Measurements from ENCODE around the gene UCN2. TPM values are rescaled to one million over a fixed set of nuclear protein-coding genes. Genes with fewer than 3 reads are reported as not detected.
"Not testable (repeated sequence)": the region's sequence is repeated elsewhere in the genome, so short reads cannot be mapped to it uniquely, and the experiment has no call there.

Gene UCN2
- total and polyA plus RNA-seq, 8 donors: 0.11 to 0.37 (median 0.20) TPM; not detected in 2

- no peak for ATAC-seq
- peak overlapping the region in 1 of 2 donors; percentile 79 for H3K27ac ChIP-seq
Observed at GRCh38 chr3:48532977-48533337, 30.6 kb downstream of the UCN2 start.

GRCh38 chr3:48532271-48532976 lies 31.2 kb downstream of the UCN2 start:
- Histone ChIP-seq H3K9me3 (no peaks in the 10 kb centered on the region), H3K27ac (peak overlapping the region in 1 of 2 donors; percentile 79), H3K27me3 (no peaks in the 10 kb centered on the region), H3K4me3 (no peak overlapping the region), H3K36me3 (peaks cover 0 to 44% of the 10 kb centered on the region in 2 donors), H3K4me1 (peaks cover 0 to 56% of the 10 kb centered on the region in 2 donors)
- TF ChIP-seq CTCF (IDR thresholded peaks at IDR 0.05): no peak
- DNase-seq: no peak
- peak; percentile 23 for ATAC-seq
- intact Hi-C loops (cut with DNase I): no loop called here

More at GRCh38 chr3:48532977-48533337, 30.6 kb downstream of the UCN2 start:
- no peak overlapping the region for H3K4me3 ChIP-seq
- no peak for DNase-seq
- no peaks in the 10 kb centered on the region for H3K27me3 ChIP-seq
- H3K9me3 ChIP-seq: no peaks in the 10 kb centered on the region
- no peak for TF ChIP-seq CTCF (IDR thresholded peaks at IDR 0.05)
- intact Hi-C loops (cut with DNase I): no loop called here
- H3K4me1 ChIP-seq: peaks cover 0 to 50% of the 10 kb centered on the region in 2 donors
- H3K36me3 ChIP-seq: peaks cover 0 to 48% of the 10 kb centered on the region in 2 donors

GRCh38 chr3:48530701-48531100 lies 32.9 kb downstream of the UCN2 start:
- H3K27ac ChIP-seq; H3K9me3 ChIP-seq; H3K4me3 ChIP-seq; H3K27me3 ChIP-seq; ATAC-seq; intact Hi-C loops (cut with DNase I); DNase-seq: not testable (repeated sequence)
- H3K4me1 ChIP-seq: peaks cover 0 to 65% of the 10 kb centered on the region in 2 donors
- H3K36me3 ChIP-seq: peaks cover 0 to 40% of the 10 kb centered on the region in 2 donors

GRCh38 chr3:48528754-48529153 lies 34.8 kb downstream of the UCN2 start:
- no peak for TF ChIP-seq CTCF (IDR thresholded peaks at IDR 0.05)
- Histone ChIP-seq H3K27ac (peak overlapping the region in 1 of 2 donors; percentile 91), H3K4me3 (no peak overlapping the region), H3K36me3 (peaks cover 0 to 35% of the 10 kb centered on the region in 2 donors), H3K4me1 (peaks cover 0 to 66% of the 10 kb centered on the region in 2 donors), H3K9me3 (no peaks in the 10 kb centered on the region), H3K27me3 (no peaks in the 10 kb centered on the region)
- intact Hi-C loops (cut with DNase I): no loop called here
- ATAC-seq: peak; percentile 30
- no peak for DNase-seq

GRCh38 chr3:48528048-48528447 lies 35.5 kb downstream of the UCN2 start:
- Histone ChIP-seq H3K27me3 (no peaks in the 10 kb centered on the region), H3K9me3 (no peaks in the 10 kb centered on the region), H3K4me1 (peaks cover 0 to 59% of the 10 kb centered on the region in 2 donors), H3K4me3 (no peak overlapping the region), H3K27ac (peak overlapping the region in 1 of 2 donors; percentile 91), H3K36me3 (peaks cover 0 to 40% of the 10 kb centered on the region in 2 donors)
- DNase-seq (no peak), ATAC-seq (peak; percentile 30)
- intact Hi-C loops (cut with DNase I): no loop called here
- no peak for TF ChIP-seq CTCF (IDR thresholded peaks at IDR 0.05)
